GM23338 (cell line): ENCODE measurements around the gene LASP1NB.

Experiments used
- ATAC-seq: fragments of 200-7000 bp; cut with Tn5 transposase; 3 replicates; pipeline ENCODE4 v1.9.1; 2020
- DNase-seq: peaks from one replicate; pipeline ENCODE4 v3.0.0-alpha.2; 2015; ENCODE audit warnings: low spot score
- H2AFZ ChIP-seq: fragments of 200-600 bp; sonication (generic); 2 replicates; pipeline ENCODE4 v1.8.0; 2016; ENCODE audit warnings: antibody characterized with exemption, mild to moderate bottlenecking, moderate library complexity
- H3F3A ChIP-seq: fragments of 200-600 bp; sonication (generic); replicated peaks from 2 replicates; pipeline ENCODE4 v1.8.0; 2017; ENCODE audit warnings: antibody characterized with exemption, mixed run types, low read depth
- H3K27ac ChIP-seq: fragments of 200-600 bp; sonication (generic); 2 replicates; pipeline ENCODE4 v1.6.1; 2016; ENCODE audit warnings: low read depth
- H3K27me3 ChIP-seq: fragments of 200-600 bp; sonication (generic); 2 replicates; pipeline ENCODE4 v1.8.0; 2016; ENCODE audit warnings: mild to moderate bottlenecking, mixed run types, moderate library complexity; ENCODE audit not compliant: insufficient read depth
- H3K36me3 ChIP-seq: fragments of 200-600 bp; sonication (generic); 2 replicates; pipeline ENCODE4 v1.8.0; 2016; ENCODE audit warnings: mild to moderate bottlenecking; ENCODE audit not compliant: insufficient read depth
- H3K4me1 ChIP-seq: fragments of 200-600 bp; sonication (generic); 2 replicates; pipeline ENCODE4 v1.8.0; 2016; ENCODE audit warnings: mild to moderate bottlenecking, moderate library complexity; ENCODE audit not compliant: insufficient read depth
- H3K4me2 ChIP-seq: fragments of 200-600 bp; sonication (generic); 2 replicates; pipeline ENCODE4 v1.7.1; 2017; ENCODE audit warnings: mixed run types
- H3K4me3 ChIP-seq: fragments of 200-600 bp; sonication (generic); 2 replicates; pipeline ENCODE4 v1.6.1; 2016; ENCODE audit warnings: mixed run types
- H3K79me2 ChIP-seq: fragments of 200-600 bp; sonication (generic); replicated peaks from 2 replicates; pipeline ENCODE4 v1.8.0; 2017; ENCODE audit warnings: mild to moderate bottlenecking; ENCODE audit not compliant: insufficient read depth
- H3K9me2 ChIP-seq: fragments of 200-600 bp; sonication (generic); 2 replicates; pipeline ENCODE4 v1.8.0; 2017; ENCODE audit not compliant: insufficient read depth
- H4K20me1 ChIP-seq: fragments of 200-600 bp; sonication (generic); replicated peaks from 2 replicates; pipeline ENCODE4 v1.8.0; 2017; ENCODE audit warnings: mild to moderate bottlenecking; ENCODE audit not compliant: insufficient read depth
- H3K27ac Mint-ChIP-seq: 2 replicates; pipeline ENCODE4 v1.8.0; 2020; ENCODE audit warnings: inconsistent platforms, mild to moderate bottlenecking, moderate library complexity, mixed read lengths
- H3K27me3 Mint-ChIP-seq: 3 replicates; pipeline ENCODE4 v1.8.0; 2022; ENCODE audit warnings: low read depth, mild to moderate bottlenecking, moderate library complexity, mixed read lengths, inconsistent platforms; ENCODE audit not compliant: insufficient read depth, poor library complexity
- H3K36me3 Mint-ChIP-seq: 3 replicates; pipeline ENCODE4 v1.8.0; 2021; ENCODE audit warnings: low read depth, mild to moderate bottlenecking, inconsistent platforms, moderate library complexity, mixed read lengths
- H3K4me1 Mint-ChIP-seq: 3 replicates; pipeline ENCODE4 v1.8.0; 2020; ENCODE audit warnings: mild to moderate bottlenecking, inconsistent platforms, mixed read lengths
- H3K4me3 Mint-ChIP-seq: 3 replicates; pipeline ENCODE4 v1.8.0; 2021; ENCODE audit warnings: moderate library complexity, mild to moderate bottlenecking, inconsistent platforms, mixed read lengths
- H3K9me3 Mint-ChIP-seq: 3 replicates; pipeline ENCODE4 v1.8.0; 2020; ENCODE audit warnings: moderate library complexity, mild to moderate bottlenecking, inconsistent platforms, mixed read lengths
- CREB1 ChIP-seq: fragments of 250-450 bp; sonication (Bioruptor Pico); IDR thresholded peaks from 2 replicates; pipeline ENCODE4 v1.5.0; 2020; ENCODE audit warnings: low read depth, mild to moderate bottlenecking, moderate library complexity
- EZH2 ChIP-seq: fragments of 200-600 bp; sonication (generic); IDR thresholded peaks from one replicate; pipeline ENCODE4 v1.8.0; 2017; ENCODE audit warnings: antibody characterized with exemption, mild to moderate bottlenecking, low read depth; ENCODE audit not compliant: unreplicated experiment
- EZH2phosphoT487 ChIP-seq: fragments of 200-600 bp; sonication (generic); IDR thresholded peaks from one replicate; pipeline ENCODE4 v1.8.1; 2018; ENCODE audit warnings: antibody characterized with exemption; ENCODE audit not compliant: unreplicated experiment
- JUNB ChIP-seq: IDR thresholded peaks from one replicate; pipeline ENCODE4 v1.6.1; 2016; ENCODE audit warnings: antibody characterized with exemption; ENCODE audit not compliant: unreplicated experiment
- NANOG ChIP-seq: IDR thresholded peaks from 2 replicates; pipeline ENCODE4 v1.6.1; 2016; ENCODE audit warnings: antibody characterized with exemption, borderline replicate concordance
- POLR2AphosphoS5 ChIP-seq: IDR thresholded peaks from 2 replicates; pipeline ENCODE4 v1.6.1; 2016; ENCODE audit warnings: antibody characterized with exemption, low read depth
- STAT1 ChIP-seq: IDR thresholded peaks from one replicate; pipeline ENCODE4 v1.6.1; 2016; ENCODE audit warnings: antibody characterized with exemption; ENCODE audit not compliant: unreplicated experiment
- ZNF114 ChIP-seq: fragments of 250-450 bp; sonication (Bioruptor Pico); IDR thresholded peaks from 2 replicates; pipeline ENCODE4 v1.5.0; 2020; ENCODE audit warnings: mild to moderate bottlenecking, moderate library complexity
- ZNF331 ChIP-seq: fragments of 250-450 bp; sonication (Bioruptor Pico); IDR thresholded peaks from 2 replicates; pipeline ENCODE4 v1.5.0; 2020; ENCODE audit warnings: low read depth, mild to moderate bottlenecking, moderate library complexity
- TF ChIP-seq, protein P1 (sequence below): fragments of 250-450 bp; sonication (Bioruptor Pico); IDR thresholded peaks from 2 replicates; pipeline ENCODE4 v1.5.0; 2020; ENCODE audit warnings: mild to moderate bottlenecking, moderate library complexity
- TF ChIP-seq, protein P2 (sequence below): IDR thresholded peaks from one replicate; pipeline ENCODE4 v1.6.1; 2018; ENCODE audit warnings: antibody characterized with exemption; ENCODE audit not compliant: unreplicated experiment
- TF ChIP-seq, protein P3 (sequence below), 2 experiments: fragments of 200-600 bp in 1 of 2; sonication (generic) in 1 of 2; conservative IDR thresholded peaks; 2 replicates each; pipeline versions ENCODE4 v1.5.1 to v1.6.1; 2016 to 2017; ENCODE audit warnings: antibody characterized with exemption in 2 of 2, low read depth in 2 of 2, mild to moderate bottlenecking in 2 of 2, moderate library complexity in 1 of 2
- TF ChIP-seq, protein P4 (sequence below): IDR thresholded peaks from 2 replicates; pipeline ENCODE4 v1.6.1; 2016; ENCODE audit warnings: antibody characterized with exemption

The LASP1NB gene

DNA sequence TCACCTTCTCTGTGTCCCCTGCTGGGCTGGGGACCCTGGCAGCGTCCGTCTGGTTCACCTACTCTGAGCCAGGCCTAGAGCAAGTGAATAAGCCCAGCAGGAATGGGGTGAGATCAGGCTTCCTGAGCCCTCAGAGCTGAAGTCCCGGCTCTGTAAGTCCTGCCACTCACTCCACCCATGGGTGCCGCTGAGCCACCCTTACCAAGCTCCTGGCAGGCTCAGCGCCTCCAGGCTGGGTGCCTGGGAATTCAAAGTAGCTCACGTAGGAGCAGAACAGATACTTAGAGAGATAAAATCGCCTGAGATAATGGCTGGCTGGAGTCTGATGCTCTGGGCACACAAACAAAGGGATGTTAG is 9.8 kb upstream of the LASP1NB start:
- TF ChIP-seq CREB1 (CRISPR knock-in tag) (no peak), EZH2 (no peak), STAT1 (no peak), NANOG (no peak), JUNB (no peak), EZH2phosphoT487 (no peak), ZNF331 (CRISPR knock-in tag) (no peak), ZNF114 (CRISPR knock-in tag) (no peak), POLR2AphosphoS5 (no peak)
- TF ChIP-seq, protein P1, sequence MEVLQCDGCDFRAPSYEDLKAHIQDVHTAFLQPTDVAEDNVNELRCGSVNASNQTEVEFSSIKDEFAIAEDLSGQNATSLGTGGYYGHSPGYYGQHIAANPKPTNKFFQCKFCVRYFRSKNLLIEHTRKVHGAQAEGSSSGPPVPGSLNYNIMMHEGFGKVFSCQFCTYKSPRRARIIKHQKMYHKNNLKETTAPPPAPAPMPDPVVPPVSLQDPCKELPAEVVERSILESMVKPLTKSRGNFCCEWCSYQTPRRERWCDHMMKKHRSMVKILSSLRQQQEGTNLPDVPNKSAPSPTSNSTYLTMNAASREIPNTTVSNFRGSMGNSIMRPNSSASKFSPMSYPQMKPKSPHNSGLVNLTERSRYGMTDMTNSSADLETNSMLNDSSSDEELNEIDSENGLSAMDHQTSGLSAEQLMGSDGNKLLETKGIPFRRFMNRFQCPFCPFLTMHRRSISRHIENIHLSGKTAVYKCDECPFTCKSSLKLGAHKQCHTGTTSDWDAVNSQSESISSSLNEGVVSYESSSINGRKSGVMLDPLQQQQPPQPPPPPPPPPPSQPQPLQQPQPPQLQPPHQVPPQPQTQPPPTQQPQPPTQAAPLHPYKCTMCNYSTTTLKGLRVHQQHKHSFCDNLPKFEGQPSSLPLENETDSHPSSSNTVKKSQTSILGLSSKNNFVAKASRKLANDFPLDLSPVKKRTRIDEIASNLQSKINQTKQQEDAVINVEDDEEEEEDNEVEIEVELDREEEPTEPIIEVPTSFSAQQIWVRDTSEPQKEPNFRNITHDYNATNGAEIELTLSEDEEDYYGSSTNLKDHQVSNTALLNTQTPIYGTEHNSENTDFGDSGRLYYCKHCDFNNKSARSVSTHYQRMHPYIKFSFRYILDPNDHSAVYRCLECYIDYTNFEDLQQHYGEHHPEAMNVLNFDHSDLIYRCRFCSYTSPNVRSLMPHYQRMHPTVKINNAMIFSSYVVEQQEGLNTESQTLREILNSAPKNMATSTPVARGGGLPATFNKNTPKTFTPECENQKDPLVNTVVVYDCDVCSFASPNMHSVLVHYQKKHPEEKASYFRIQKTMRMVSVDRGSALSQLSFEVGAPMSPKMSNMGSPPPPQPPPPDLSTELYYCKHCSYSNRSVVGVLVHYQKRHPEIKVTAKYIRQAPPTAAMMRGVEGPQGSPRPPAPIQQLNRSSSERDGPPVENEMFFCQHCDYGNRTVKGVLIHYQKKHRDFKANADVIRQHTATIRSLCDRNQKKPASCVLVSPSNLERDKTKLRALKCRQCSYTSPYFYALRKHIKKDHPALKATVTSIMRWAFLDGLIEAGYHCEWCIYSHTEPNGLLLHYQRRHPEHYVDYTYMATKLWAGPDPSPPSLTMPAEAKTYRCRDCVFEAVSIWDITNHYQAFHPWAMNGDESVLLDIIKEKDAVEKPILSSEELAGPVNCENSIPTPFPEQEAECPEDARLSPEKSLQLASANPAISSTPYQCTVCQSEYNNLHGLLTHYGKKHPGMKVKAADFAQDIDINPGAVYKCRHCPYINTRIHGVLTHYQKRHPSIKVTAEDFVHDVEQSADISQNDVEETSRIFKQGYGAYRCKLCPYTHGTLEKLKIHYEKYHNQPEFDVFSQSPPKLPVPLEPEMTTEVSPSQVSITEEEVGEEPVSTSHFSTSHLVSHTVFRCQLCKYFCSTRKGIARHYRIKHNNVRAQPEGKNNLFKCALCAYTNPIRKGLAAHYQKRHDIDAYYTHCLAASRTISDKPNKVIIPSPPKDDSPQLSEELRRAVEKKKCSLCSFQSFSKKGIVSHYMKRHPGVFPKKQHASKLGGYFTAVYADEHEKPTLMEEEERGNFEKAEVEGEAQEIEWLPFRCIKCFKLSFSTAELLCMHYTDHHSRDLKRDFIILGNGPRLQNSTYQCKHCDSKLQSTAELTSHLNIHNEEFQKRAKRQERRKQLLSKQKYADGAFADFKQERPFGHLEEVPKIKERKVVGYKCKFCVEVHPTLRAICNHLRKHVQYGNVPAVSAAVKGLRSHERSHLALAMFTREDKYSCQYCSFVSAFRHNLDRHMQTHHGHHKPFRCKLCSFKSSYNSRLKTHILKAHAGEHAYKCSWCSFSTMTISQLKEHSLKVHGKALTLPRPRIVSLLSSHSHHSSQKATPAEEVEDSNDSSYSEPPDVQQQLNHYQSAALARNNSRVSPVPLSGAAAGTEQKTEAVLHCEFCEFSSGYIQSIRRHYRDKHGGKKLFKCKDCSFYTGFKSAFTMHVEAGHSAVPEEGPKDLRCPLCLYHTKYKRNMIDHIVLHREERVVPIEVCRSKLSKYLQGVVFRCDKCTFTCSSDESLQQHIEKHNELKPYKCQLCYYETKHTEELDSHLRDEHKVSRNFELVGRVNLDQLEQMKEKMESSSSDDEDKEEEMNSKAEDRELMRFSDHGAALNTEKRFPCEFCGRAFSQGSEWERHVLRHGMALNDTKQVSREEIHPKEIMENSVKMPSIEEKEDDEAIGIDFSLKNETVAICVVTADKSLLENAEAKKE (CRISPR knock-in tag), result no peak
- TF ChIP-seq, protein P2, sequence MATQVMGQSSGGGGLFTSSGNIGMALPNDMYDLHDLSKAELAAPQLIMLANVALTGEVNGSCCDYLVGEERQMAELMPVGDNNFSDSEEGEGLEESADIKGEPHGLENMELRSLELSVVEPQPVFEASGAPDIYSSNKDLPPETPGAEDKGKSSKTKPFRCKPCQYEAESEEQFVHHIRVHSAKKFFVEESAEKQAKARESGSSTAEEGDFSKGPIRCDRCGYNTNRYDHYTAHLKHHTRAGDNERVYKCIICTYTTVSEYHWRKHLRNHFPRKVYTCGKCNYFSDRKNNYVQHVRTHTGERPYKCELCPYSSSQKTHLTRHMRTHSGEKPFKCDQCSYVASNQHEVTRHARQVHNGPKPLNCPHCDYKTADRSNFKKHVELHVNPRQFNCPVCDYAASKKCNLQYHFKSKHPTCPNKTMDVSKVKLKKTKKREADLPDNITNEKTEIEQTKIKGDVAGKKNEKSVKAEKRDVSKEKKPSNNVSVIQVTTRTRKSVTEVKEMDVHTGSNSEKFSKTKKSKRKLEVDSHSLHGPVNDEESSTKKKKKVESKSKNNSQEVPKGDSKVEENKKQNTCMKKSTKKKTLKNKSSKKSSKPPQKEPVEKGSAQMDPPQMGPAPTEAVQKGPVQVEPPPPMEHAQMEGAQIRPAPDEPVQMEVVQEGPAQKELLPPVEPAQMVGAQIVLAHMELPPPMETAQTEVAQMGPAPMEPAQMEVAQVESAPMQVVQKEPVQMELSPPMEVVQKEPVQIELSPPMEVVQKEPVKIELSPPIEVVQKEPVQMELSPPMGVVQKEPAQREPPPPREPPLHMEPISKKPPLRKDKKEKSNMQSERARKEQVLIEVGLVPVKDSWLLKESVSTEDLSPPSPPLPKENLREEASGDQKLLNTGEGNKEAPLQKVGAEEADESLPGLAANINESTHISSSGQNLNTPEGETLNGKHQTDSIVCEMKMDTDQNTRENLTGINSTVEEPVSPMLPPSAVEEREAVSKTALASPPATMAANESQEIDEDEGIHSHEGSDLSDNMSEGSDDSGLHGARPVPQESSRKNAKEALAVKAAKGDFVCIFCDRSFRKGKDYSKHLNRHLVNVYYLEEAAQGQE, result no peak
- TF ChIP-seq, protein P3, sequence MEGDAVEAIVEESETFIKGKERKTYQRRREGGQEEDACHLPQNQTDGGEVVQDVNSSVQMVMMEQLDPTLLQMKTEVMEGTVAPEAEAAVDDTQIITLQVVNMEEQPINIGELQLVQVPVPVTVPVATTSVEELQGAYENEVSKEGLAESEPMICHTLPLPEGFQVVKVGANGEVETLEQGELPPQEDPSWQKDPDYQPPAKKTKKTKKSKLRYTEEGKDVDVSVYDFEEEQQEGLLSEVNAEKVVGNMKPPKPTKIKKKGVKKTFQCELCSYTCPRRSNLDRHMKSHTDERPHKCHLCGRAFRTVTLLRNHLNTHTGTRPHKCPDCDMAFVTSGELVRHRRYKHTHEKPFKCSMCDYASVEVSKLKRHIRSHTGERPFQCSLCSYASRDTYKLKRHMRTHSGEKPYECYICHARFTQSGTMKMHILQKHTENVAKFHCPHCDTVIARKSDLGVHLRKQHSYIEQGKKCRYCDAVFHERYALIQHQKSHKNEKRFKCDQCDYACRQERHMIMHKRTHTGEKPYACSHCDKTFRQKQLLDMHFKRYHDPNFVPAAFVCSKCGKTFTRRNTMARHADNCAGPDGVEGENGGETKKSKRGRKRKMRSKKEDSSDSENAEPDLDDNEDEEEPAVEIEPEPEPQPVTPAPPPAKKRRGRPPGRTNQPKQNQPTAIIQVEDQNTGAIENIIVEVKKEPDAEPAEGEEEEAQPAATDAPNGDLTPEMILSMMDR (conservative IDR thresholded peaks at IDR 0.05; ENCODE audit: low read depth in 2 of 2), result no peak
- TF ChIP-seq, protein P4, sequence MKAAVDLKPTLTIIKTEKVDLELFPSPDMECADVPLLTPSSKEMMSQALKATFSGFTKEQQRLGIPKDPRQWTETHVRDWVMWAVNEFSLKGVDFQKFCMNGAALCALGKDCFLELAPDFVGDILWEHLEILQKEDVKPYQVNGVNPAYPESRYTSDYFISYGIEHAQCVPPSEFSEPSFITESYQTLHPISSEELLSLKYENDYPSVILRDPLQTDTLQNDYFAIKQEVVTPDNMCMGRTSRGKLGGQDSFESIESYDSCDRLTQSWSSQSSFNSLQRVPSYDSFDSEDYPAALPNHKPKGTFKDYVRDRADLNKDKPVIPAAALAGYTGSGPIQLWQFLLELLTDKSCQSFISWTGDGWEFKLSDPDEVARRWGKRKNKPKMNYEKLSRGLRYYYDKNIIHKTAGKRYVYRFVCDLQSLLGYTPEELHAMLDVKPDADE, result no peak
- H3K36me3 ChIP-seq, result no peaks in the 10 kb centered on the region; the same call in 1 of the 2 replicates
- H3K27ac Mint-ChIP-seq, result no peak overlapping the region
- H3F3A ChIP-seq, result 0 out of 2 replicates have a peak, but pooled peaks cover 15% of the 10 kb centered on the region
- ATAC-seq, result no peak
- no peak overlapping the region for H3K4me2 ChIP-seq
- no peaks in the 10 kb centered on the region for H3K4me1 ChIP-seq
- no peak overlapping the region for H3K4me3 ChIP-seq
- peaks cover 4% of the 10 kb centered on the region; the same call in 1 of the 3 replicates for H3K4me1 Mint-ChIP-seq
- no peak overlapping the region for H3K4me3 Mint-ChIP-seq
- H2AFZ ChIP-seq, result no peak overlapping the region
- H4K20me1 ChIP-seq, result peaks cover 4% of the 10 kb centered on the region
- peaks cover 46% of the 10 kb centered on the region for H3K36me3 Mint-ChIP-seq
- H3K27me3 ChIP-seq, result no peaks in the 10 kb centered on the region
- H3K9me2 ChIP-seq, result no peaks in the 10 kb centered on the region
- no peaks in the 10 kb centered on the region for H3K9me3 Mint-ChIP-seq
- no peak for DNase-seq
- H3K27ac ChIP-seq, result no peak overlapping the region
- 0 out of 2 replicates have a peak, but pooled peaks cover 4% of the 10 kb centered on the region for H3K79me2 ChIP-seq
- peaks cover 6% of the 10 kb centered on the region for H3K27me3 Mint-ChIP-seq
